NCI-H345 (cell line): ENCODE results near the gene DNM1.

ENCODE experiments used
- DNase-seq: peaks from one replicate; lab custom pipeline; 2025; lab: John Stamatoyannopoulos, UW

The DNM1 gene

GRCh38 chr9:128203024-128203706 is at the start of gene DNM1:
DNM1 (plus strand) TSS chr9:128203379; CDS start chr9:128203471, 92 bp downstream.
- DNase-seq, result peak; percentile 76

GRCh38 chr9:128153947-128154695 is 49.1 kb upstream of the DNM1 start:
- DNase-seq, result no peak

- no peak for DNase-seq
Measured at GRCh38 chr9:128155736-128156500, 47.3 kb upstream of the DNM1 start.

GRCh38 chr9:128159522-128159783 is 43.7 kb upstream of the DNM1 start:
- DNase-seq, result no peak

- peak; percentile 94 for DNase-seq
Measured at GRCh38 chr9:128159784-128160602, 43.2 kb upstream of the DNM1 start, which contains the start of gene BBLN. BBLN (plus strand) TSS chr9:128160265; CDS start chr9:128160408, 143 bp downstream.

GRCh38 chr9:128160603-128160987 is 42.6 kb upstream of the DNM1 start:
- DNase-seq, result peak; percentile 27

- peak; percentile 86 for DNase-seq
Measured at GRCh38 chr9:128161215-128161902, 41.8 kb upstream of the DNM1 start.

GRCh38 chr9:128162215-128163026 is 40.8 kb upstream of the DNM1 start:
- no peak for DNase-seq

- no peak for DNase-seq
Measured at GRCh38 chr9:128163027-128163515, 40.1 kb upstream of the DNM1 start.

- no peak for DNase-seq
Measured at GRCh38 chr9:128163523-128164306, 39.5 kb upstream of the DNM1 start.

- DNase-seq, result no peak
Measured at GRCh38 chr9:128164307-128164885, 38.8 kb upstream of the DNM1 start.

GRCh38 chr9:128166169-128166568 is 37.0 kb upstream of the DNM1 start:
- DNase-seq, result no peak

GRCh38 chr9:128167209-128167608 is 36.0 kb upstream of the DNM1 start:
- no peak for DNase-seq

GRCh38 chr9:128168731-128169308 is 34.4 kb upstream of the DNM1 start:
- DNase-seq, result no peak

- DNase-seq, result no peak
Measured at GRCh38 chr9:128169492-128169891, 33.7 kb upstream of the DNM1 start.

- no peak for DNase-seq
Measured at GRCh38 chr9:128169925-128170324, 33.3 kb upstream of the DNM1 start.

- no peak for DNase-seq
Measured at GRCh38 chr9:128174062-128174461, 29.1 kb upstream of the DNM1 start.

GRCh38 chr9:128175102-128175563 is 28.0 kb upstream of the DNM1 start:
- no peak for DNase-seq

- DNase-seq, result no peak
Measured at GRCh38 chr9:128175726-128176125, 27.5 kb upstream of the DNM1 start.
